GM10847 (cell line): ENCODE data around the gene LBHD1.

Source experiments
- POLR2A ChIP-seq: IDR thresholded peaks from 2 replicates; pipeline ENCODE4 v1.6.1; 2011; ENCODE audit not compliant: insufficient read length; ENCODE audit errors: extremely low read depth

LBHD1 gene

DNA sequence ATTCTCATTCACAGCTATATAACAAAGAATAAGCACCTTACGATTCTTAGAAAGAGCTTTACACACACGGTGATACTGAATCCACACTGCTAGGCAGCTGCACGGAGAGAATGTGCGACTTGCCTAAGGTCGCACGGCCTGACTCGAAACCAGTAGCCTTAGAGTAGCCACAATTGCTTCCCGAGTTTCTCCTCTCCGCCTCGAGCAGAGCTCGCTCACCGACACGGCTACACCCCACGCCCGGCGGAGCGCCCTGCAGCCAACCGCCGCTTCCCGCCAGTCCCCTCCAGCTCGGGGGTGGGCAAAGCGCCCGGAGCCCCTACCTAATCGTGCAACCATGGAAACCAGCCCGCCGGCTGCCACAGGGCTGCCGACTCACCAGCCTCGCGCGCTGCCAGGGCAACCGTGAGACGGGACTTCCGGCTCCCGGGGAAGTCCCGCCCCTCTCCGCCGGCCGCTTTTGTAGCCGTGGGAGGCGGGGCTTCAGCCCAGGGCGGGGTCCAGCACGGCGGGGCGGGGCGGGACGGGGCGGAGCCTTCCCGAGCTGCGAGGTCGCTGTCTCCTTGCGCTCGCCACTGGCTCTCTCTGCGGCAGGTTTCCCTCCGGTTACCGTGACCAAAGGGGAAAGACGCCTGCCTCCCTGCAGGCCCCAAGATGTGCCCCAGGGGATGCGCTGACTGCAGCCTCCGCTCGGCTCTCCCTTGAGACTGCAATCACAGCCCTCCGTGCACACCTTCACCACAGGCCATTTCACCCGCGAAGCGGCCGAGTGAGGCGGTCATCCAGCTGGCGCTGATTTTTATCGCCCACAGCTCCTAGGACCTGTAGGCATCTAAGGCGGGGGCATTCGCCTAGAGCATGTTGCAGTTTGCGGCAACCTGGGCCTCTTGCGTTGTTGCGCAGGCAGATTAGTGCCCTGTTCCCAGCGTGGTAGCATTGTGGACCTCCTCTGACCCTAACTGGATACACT is 34.1 kb upstream of the LBHD1 start:
- peak; percentile 49 for TF ChIP-seq POLR2A

DNA sequence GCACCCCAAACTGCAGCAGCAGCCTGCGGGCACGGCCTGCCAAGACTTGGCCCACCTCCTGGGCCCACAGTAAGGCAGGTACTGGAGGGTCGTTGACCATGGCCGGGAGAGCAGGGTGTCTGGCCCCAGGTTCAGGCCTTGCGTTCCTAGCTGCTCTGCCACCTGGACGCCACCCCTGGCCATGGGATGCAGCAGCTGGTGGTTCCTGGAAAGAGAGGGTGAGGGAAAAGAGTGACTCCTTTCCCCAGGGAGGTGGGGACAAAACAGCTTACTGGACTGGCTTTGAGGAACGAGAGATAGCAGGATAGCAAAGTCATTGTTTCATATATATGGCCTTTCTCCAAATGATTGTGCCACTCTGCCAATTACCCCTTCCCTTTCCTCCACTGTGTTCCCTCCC is 33.3 kb upstream of the LBHD1 start:
- no peak for TF ChIP-seq POLR2A

DNA sequence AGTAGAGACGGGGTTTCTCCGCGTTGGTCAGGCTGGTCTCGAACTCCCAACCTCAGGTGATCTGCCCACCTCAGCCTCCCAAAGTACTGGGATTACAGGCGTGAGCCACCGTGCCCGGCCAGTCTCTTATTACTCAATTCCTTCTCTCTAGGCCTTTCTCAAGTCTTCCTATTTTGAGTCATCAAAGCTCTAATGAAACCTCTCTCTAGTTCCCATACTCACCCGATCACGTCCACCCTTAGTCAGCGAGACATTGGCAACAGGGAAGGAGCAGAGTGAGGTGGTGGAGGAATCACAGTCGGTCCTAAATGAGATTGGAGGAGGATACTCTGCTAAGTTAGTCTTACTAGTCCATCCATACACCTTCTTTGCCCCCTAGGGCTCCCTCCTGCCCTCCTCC is 30.2 kb upstream of the LBHD1 start:
- no peak for TF ChIP-seq POLR2A

DNA sequence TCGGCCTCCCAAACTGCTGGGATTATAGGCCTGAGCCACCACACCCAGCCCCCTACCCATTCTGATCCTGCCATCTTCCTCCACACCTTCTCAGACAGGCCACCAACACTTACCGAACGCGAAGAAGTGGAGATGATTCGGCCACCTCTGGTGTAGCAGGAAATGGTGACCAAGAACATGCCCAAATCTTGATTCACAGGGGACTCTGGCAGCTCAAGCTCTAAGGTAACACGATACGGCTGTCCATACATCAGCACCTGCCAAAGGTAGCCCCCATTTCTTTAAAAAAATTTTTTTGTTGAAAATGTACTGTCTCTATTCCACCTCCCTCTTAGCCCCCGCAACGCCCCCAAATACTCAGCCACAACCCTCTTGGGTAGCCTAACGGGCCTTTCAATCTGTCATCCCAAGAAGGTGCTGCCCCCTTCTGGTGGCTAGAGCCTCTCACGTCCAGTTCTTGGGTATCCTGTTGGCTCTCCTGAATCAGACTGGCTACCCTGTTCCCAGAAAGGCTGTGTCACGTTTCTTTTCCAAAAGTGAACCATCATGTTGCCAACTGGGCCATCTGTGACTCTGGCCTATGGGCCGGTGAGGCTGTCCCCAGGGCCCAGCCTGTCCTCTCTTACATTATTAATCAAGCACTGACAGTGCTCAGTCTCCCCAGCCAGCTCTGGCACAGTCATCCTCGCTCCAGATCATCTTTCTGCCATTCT is 22.5 kb upstream of the LBHD1 start:
- TF ChIP-seq POLR2A, result no peak

DNA sequence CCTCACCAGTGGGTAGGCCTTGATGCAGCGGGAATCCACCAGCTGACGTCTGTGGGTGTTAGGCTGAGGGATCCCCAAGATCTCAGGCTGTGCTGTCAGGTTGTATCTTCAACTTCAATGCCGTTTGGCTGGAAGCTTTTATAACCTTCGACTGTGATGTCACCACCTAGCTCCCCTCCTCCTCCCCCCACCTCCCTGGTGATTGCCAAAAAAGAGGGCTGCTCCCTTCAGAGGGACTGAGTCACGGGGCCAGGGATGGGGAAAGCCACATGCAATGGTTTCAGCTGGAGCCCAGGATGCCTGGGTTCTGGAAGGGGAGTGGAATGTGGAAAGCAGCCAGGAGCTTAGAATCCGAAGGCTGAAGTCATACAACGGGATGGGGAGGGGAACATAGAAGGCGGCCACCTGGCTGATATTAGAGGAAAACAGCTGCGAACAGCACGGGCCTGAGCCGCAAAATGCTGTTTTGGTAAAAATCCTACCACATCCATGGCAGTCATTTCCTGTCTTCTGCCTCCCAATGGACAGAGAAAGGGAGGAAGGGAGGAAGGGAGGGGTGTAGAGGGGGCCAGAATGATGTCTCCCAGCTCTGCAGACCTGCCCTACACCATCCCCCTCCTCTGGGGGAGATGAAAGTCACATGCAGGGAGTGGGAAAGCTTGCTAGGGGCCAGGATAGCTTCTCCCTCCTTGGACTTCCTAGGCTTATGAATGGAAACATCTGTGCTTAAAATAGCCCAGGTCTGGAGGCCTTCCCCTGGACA is 17.5 kb upstream of the LBHD1 start, which contains the start of gene LRRN4CL:
Gene LRRN4CL (minus strand): TSS at position 110 of the 763 bp plus-strand sequence. CDS start 1,022 bp downstream, outside the sequence.
- TF ChIP-seq POLR2A, result no peak

DNA sequence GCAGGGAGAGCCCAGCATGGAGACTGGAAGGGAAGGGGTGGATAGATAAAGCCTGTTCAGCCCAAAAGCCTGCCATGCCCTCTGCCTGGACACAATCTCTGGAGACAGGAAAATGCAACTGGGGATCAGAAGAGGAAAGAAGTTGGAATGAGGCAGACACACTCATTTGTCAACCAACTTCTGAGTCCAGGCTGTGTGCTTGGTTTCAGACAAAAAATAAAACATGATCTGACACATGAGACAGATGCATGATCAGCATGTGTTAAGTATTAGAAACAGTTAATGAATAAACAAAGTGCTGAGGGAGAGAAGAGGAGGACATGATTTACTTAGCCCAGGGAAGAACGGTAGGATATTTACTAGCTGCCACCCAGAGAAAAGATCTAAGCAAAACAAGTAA is 16.4 kb upstream of the LBHD1 start:
- TF ChIP-seq POLR2A, result no peak

DNA sequence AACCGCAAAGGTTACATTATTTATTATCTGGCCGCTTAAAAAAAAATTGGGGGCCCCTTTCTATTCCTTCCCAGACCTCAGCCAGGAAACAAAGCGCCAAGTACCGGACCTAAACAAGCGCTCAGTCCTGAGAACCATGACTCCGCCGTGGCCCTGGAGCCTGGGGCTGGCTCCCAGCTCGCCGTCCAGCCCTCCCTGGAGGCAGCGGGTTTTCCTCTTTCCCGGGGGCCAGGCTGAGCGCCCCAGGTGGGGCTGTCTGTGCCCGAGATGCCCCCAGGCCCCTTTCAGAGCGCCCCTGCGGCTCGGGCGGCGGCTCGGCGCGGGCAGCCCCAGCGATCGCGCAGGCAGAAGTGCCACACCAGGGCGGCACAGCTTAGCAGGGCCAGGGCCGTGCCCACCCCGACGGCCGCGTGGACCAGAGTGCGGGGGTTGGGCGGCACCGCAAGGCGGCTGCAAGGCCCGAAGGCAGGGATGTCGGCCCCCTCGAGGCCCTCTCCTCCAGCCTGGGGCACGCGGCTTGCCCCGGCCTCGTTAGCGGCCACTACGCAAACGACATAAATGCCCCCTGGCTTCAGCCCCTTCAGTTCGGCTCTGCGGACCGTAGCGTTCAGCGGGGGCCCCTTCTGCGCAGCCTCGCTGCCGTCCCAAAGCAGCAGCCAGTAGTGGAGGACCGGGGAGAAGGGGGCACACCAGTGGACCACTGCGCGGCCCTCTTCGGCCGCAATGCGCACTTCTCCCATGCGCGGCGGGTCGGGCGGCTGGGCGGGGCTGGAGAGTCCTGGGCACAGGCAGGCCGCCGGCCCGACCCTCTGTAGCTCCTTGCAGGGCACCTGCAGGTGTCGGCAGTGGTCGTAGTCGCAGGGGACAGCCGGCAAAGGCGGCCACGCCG is 15.7 kb upstream of the LBHD1 start:
- TF ChIP-seq POLR2A, result no peak

DNA sequence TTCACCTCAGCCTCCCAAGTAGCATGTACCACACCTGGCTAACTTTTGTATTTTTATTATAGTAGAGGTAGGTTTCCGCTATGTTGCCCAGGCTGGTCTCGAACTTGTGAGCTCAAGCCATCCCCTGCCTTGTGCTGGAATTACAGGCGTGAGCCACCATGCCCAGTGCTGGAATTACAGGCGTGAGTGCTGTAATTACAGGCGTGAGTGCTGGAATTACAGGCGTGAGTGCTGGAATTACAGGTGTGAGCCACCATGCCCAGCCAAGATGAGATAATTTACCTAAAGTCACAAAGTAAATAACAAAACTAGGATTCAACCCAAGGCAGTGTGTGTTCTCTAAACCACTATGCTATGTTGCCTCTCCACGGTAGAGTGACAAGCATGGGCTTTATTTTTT is 10.5 kb upstream of the LBHD1 start:
- TF ChIP-seq POLR2A, result no peak

DNA sequence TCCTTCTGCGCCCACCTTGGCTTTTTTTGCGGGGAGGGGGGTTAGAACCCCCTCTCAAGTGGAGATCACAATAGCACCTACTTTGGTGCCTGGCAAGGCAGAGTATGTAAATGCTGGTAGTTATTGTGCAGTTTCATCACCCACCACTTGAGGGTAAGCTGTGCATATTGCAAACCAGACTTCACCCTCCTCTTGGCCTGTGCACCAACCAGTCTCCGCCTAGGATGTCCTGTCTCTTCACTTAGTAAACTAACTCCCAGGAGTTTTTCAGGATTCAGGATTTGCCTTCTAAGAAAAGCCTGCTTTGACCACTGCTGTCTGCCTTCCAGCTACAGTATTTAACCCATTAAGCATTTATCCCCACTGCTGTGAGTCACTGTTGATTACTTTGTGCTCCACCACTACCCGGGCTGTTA is 8.8 kb upstream of the LBHD1 start:
- TF ChIP-seq POLR2A, result no peak

DNA sequence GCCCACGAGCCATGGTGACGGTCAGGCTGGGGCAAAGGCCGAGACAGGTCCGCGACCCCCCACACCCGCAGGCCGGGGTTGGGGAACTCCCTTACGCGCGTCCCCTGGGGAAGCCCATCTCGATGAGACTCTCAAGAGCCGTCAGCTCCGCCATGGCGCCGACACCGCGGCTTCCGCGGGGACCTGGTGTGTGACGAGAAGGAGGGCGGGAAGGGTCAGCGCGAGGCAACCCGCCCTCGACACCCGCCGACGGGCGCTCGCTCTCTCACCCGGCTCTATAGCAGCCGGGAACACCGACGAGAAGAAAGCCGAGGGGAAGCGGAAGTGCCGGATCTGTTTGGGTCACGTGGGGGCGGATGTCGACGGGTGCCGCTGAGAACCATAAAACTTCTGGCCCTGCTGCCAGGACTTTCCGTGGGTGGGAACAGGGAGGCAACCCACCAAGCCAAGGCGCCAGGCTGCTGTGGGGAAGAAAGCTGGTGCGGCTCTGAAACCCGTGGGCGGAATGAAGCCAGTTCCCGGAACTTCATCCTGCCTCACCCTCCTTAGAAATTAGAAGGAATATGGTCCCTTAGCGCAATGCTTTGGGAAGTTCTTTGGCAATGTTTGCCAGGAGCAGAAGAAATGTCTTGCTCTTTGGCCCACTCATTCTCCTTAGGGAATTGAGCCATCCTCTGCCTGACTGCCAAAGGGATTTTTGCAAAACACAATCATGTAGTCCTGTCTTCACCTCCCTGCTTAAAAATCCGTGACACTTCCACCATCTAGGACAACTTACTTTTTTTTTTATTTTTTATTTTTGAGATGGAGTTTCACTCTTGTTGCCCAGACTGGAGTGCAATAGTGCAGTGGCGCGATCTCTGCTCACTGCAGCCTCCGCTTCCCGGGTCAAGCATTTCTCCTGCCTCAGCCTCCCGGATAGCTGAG is 7.0 kb upstream of the LBHD1 start, which contains the start of gene UBXN1:
Gene UBXN1 (minus strand): TSS at position 304 of the 927 bp plus-strand sequence. CDS start 150 bp downstream, at position 154.
- TF ChIP-seq POLR2A, result peak; percentile 77

DNA sequence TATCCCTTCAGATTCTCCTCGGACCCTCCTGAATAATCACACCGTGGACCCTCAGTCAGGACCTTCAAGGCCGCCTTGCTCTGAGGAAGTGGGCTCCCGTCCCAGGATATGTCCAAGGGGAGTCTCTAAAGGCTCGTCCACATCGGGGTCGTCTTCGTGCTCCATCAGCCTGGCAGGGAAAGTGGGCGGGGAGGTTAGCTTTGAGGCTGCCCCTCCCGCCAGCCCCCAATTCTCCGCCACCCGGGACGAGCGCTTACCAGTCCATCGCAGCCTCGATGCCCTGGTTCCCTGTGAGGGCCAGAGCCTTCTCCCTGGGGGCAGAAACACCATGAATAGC is 6.3 kb upstream of the LBHD1 start:
- no peak for TF ChIP-seq POLR2A

DNA sequence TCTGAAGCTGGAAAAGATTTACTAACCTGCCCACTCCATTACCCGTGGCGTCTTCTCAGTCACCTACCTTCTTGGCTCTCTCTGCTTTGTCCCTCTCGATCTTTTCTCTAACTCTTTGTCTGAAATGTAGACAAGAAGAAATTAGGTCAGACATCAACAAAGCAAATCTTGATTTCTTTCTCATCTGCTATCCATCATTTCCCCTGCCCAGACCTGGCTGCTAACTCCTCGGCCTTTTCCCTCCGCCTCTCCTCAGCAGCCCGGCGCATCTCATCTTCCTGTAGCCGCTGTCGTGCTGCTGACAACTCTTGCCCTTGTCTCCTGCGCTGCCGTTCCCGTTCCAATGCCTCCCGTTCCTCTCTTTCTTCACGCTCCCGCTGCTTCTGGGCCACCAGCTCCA is 5.6 kb upstream of the LBHD1 start:
- TF ChIP-seq POLR2A, result no peak

DNA sequence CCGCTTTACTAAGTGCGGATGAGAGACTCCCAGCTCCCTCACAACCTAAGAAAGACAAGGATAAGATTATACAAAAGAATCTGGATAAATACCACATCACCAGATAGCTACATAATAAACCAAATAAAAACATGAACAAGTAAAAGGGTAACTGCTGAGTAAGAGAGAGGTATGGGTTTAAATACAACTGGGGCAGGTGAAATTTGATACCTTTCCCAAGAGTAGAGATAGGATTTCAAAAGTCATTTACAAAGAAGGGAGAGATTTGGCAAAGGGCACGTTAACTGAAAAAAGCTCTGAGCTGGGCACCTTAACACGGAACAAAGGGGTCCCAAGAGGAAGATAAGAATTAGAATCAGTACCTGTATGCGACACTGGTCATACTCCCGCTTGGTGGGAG is 5.1 kb upstream of the LBHD1 start:
- no peak for TF ChIP-seq POLR2A
